ENCODE data around the gene TRIM17.
"Not testable (repeated sequence)": the region's sequence is repeated elsewhere in the genome, so short reads cannot be mapped to it uniquely, and the experiment has no call there.

Gene TRIM17

DNA sequence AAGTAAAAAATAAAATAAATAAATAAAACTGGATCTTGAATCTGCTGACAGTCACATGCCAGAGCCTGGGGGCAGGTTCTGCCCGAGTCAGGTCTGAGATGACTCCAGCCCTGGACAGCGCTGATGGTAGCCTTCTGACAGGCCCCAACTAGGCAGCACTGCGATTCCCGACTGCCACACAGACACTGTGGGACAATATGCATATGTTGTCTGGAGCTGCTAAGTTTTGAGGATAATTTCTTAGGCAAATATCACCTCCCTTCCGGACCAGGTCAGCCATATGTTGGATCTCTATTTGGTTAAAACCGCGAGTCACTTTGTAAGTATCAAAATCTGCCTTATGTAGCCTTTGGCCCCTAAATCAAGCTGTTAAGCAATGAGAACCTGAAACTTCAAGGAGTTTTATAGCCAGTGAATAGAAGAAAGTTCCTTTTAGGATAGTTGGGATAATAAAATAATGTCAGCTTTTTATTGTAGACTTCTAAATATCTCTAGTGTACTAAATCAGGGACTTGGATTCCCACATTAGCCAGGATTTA, 20.8 kb upstream of the TRIM17 start:
- no peak overlapping the region for H3K27ac ChIP-seq

GRCh38 chr1:228434689-228435088, 18.0 kb upstream of the TRIM17 start:
- no peak for DNase-seq
- H3K9me3 ChIP-seq (ENCODE audit: severe bottlenecking) = no peaks in the 10 kb centered on the region
- no peak overlapping the region for H3K4me3 ChIP-seq (ENCODE audit: low read depth, low read length)
- H3K27me3 ChIP-seq (ENCODE audit: insufficient read depth, low read depth, severe bottlenecking) = no peaks in the 10 kb centered on the region
- H3K36me3 ChIP-seq = no peaks in the 10 kb centered on the region
- no peak overlapping the region for H3K27ac ChIP-seq
- no peak for TF ChIP-seq CTCF (IDR thresholded peaks at IDR 0.05; ENCODE audit: low read depth, low read length)

More for the DNA sequence above, 20.8 kb upstream of the TRIM17 start:
- H3K27me3 ChIP-seq (ENCODE audit: insufficient read depth, low read depth, severe bottlenecking) = no peaks in the 10 kb centered on the region
- TF ChIP-seq CTCF (IDR thresholded peaks at IDR 0.05; ENCODE audit: low read depth, low read length) = no peak
- no peaks in the 10 kb centered on the region for H3K9me3 ChIP-seq (ENCODE audit: severe bottlenecking)
- no peak for DNase-seq
- H3K36me3 ChIP-seq = no peaks in the 10 kb centered on the region
- no peak overlapping the region for H3K4me3 ChIP-seq (ENCODE audit: low read depth, low read length)

- not testable (repeated sequence) for H3K9me3 ChIP-seq (ENCODE audit: severe bottlenecking); H3K27ac ChIP-seq; H3K4me3 ChIP-seq (ENCODE audit: low read depth, low read length); H3K27me3 ChIP-seq (ENCODE audit: insufficient read depth, low read depth, severe bottlenecking); DNase-seq; H3K36me3 ChIP-seq
These were observed 16.8 kb upstream of the TRIM17 start for GRCh38 chr1:228433337-228434053.

GRCh38 chr1:228430243-228430642, 13.6 kb upstream of the TRIM17 start:
- no peak for TF ChIP-seq CTCF (IDR thresholded peaks at IDR 0.05; ENCODE audit: low read depth, low read length)
- Histone ChIP-seq H3K27ac (no peak overlapping the region), H3K9me3 (ENCODE audit: severe bottlenecking) (no peaks in the 10 kb centered on the region), H3K4me3 (ENCODE audit: low read depth, low read length) (no peak overlapping the region), H3K36me3 (no peaks in the 10 kb centered on the region), H3K27me3 (ENCODE audit: insufficient read depth, low read depth, severe bottlenecking) (no peaks in the 10 kb centered on the region)
- DNase-seq = no peak

DNA sequence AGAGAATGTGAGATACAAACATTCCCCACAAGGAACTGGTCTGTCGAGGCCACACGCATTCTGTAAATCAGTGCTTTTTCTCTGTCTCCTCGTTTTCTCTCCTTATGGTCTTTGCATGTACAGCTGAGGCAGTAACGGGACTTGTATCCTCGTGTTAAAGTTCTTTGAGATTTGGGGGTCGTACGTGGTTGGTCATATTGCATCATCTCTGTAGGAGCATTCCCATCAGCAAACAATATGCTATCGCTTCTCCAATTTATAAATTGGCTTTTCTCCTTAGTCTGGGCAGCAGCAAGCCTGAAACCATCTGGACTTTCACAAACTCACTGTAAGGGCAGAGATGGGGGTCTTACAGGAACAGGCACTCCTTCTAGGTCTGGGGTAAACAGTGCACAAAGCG, 13.0 kb upstream of the TRIM17 start:
- Histone ChIP-seq H3K9me3 (ENCODE audit: severe bottlenecking) (no peaks in the 10 kb centered on the region), H3K27ac (no peak overlapping the region), H3K4me3 (ENCODE audit: low read depth, low read length) (no peak overlapping the region), H3K36me3 (no peaks in the 10 kb centered on the region), H3K27me3 (ENCODE audit: insufficient read depth, low read depth, severe bottlenecking) (no peaks in the 10 kb centered on the region)
- no peak for TF ChIP-seq CTCF (IDR thresholded peaks at IDR 0.05; ENCODE audit: low read depth, low read length)
- no peak for DNase-seq

GRCh38 chr1:228429007-228429406, 12.3 kb upstream of the TRIM17 start:
- Histone ChIP-seq H3K27ac (no peak overlapping the region), H3K36me3 (no peaks in the 10 kb centered on the region), H3K9me3 (ENCODE audit: severe bottlenecking) (no peaks in the 10 kb centered on the region), H3K4me3 (ENCODE audit: low read depth, low read length) (no peak overlapping the region), H3K27me3 (ENCODE audit: insufficient read depth, low read depth, severe bottlenecking) (no peaks in the 10 kb centered on the region)
- no peak for TF ChIP-seq CTCF (IDR thresholded peaks at IDR 0.05; ENCODE audit: low read depth, low read length)
- no peak for DNase-seq
